ENCODE results near the gene SERPINB12.

GRCh38 chr18:63511285-63511684 lies 30.9 kb upstream of the SERPINB12 start:
- TF ChIP-seq POLR2A (IDR thresholded peaks at IDR 0.05; ENCODE audit: low read length) (no peak), GATA1 (IDR thresholded peaks at IDR 0.05; ENCODE audit: low read depth, low read length) (no peak)

All from erythroblast (primary cell).